Smooth muscle cell (in vitro differentiated cells): ENCODE results near the gene PAIP2. TPM values are rescaled to one million over a fixed set of nuclear protein-coding genes. Genes with fewer than 3 reads are reported as not detected.

ENCODE experiments used
- DNase-seq: peaks from one replicate; lab custom pipeline; 2025; ENCODE audit not compliant: unreplicated experiment; lab: John Stamatoyannopoulos, UW
- H2AFZ ChIP-seq: fragments of 200-600 bp; sonication (generic); 2 replicates; pipeline ENCODE4 v1.6.0; 2016; ENCODE audit warnings: antibody characterized with exemption, low read depth, mild to moderate bottlenecking
- H3F3A ChIP-seq: fragments of 200-600 bp; sonication (generic); 2 replicates; pipeline ENCODE4 v1.6.0; 2017; ENCODE audit warnings: antibody characterized with exemption, low read depth
- H3K27ac ChIP-seq: fragments of 200-600 bp; sonication (generic); 2 replicates; pipeline ENCODE4 v1.5.1; 2016; ENCODE audit warnings: low read depth, mild to moderate bottlenecking
- H3K27me3 ChIP-seq: fragments of 200-600 bp; sonication (generic); 2 replicates; pipeline ENCODE4 v1.6.1; 2016; ENCODE audit warnings: low read depth, mild to moderate bottlenecking
- H3K36me3 ChIP-seq: fragments of 200-600 bp; sonication (generic); 2 replicates; pipeline ENCODE4 v1.5.1; 2016; ENCODE audit warnings: low read depth
- H3K4me1 ChIP-seq: fragments of 200-600 bp; sonication (generic); 2 replicates; pipeline ENCODE4 v1.5.1; 2016; ENCODE audit warnings: low read depth
- H3K4me2 ChIP-seq: fragments of 200-600 bp; sonication (generic); 2 replicates; pipeline ENCODE4 v1.6.0; 2016; ENCODE audit warnings: mild to moderate bottlenecking
- H3K4me3 ChIP-seq: fragments of 200-600 bp; sonication (generic); 2 replicates; pipeline ENCODE4 v1.5.1; 2016; ENCODE audit warnings: mild to moderate bottlenecking
- H3K79me2 ChIP-seq: fragments of 200-600 bp; sonication (generic); 2 replicates; pipeline ENCODE4 v1.6.0; 2016; ENCODE audit warnings: low read depth, mild to moderate bottlenecking
- H3K9ac ChIP-seq: fragments of 200-600 bp; sonication (generic); 2 replicates; pipeline ENCODE4 v1.6.0; 2016; ENCODE audit warnings: low read depth
- H3K9me3 ChIP-seq: fragments of 200-600 bp; sonication (generic); replicated peaks from 2 replicates; pipeline ENCODE4 v1.5.1; 2016; ENCODE audit warnings: low read depth
- H4K20me1 ChIP-seq: fragments of 200-600 bp; sonication (generic); 2 replicates; pipeline ENCODE4 v1.6.0; 2016; ENCODE audit warnings: low read depth
- CTCF ChIP-seq: fragments of 200-600 bp; sonication (generic); IDR thresholded peaks from 2 replicates; pipeline ENCODE4 v1.5.1; 2017; ENCODE audit warnings: borderline replicate concordance, mild to moderate bottlenecking, antibody characterized with exemption; ENCODE audit not compliant: insufficient read depth, poor library complexity, severe bottlenecking
- WGBS: methylation state at CpG from one replicate; pipeline ENCODE4 v1.1.7; 2016; ENCODE audit warnings: low lambda C conversion rate; 5-methylcytosine and 5-hydroxymethylcytosine counted together
- polyA plus RNA-seq: library from polyadenylated mRNA; unstranded; fragments of >200 nt; fragmentation: Nextera tagmentation; extraction: Ambion mirVana; gene quantifications from 2 replicates; pipeline ENCODE4 v1.2.1, GENCODE V29; 2016
- total RNA-seq: library from RNA; depleted of rRNA; stranded (reverse); fragments of >200 nt; gene quantifications from 2 replicates; pipeline ENCODE4 v1.2.3, GENCODE V29; 2014

Gene PAIP2
- total and polyA plus RNA-seq, 2 experiments from 2014 or later: 98.1 to 123 TPM

GRCh38 chr5:139369181-139369580 lies 27.5 kb downstream of the PAIP2 start:
- Histone ChIP-seq H3K9me3 (no peaks in the 10 kb centered on the region), H3K27ac (no peak overlapping the region), H3K79me2 (peaks cover 8% of the 10 kb centered on the region), H3K36me3 (peaks cover 12% of the 10 kb centered on the region), H3K4me3 (no peak overlapping the region), H3F3A (no peaks in the 10 kb centered on the region), H4K20me1 (peaks cover 51% of the 10 kb centered on the region), H3K4me1 (no peaks in the 10 kb centered on the region), H2AFZ (no peak overlapping the region), H3K4me2 (no peak overlapping the region), H3K9ac (no peak overlapping the region), H3K27me3 (no peaks in the 10 kb centered on the region)
- DNase-seq: no peak
- no peak for TF ChIP-seq CTCF
- 97% methylated on average over 1 of the region's 1 CpG for WGBS

- peaks cover 27% of the 10 kb centered on the region for H4K20me1 ChIP-seq
- H3K9me3 ChIP-seq: no peaks in the 10 kb centered on the region
- no peaks in the 10 kb centered on the region for H3K27me3 ChIP-seq
- 92% methylated on average over 7 of the region's 7 CpGs for whole genome bisulfite sequencing
- DNase-seq: no peak
- peaks cover 3% of the 10 kb centered on the region for H3K79me2 ChIP-seq
- H3K27ac ChIP-seq: no peak overlapping the region
- H3F3A ChIP-seq: no peaks in the 10 kb centered on the region
- H3K36me3 ChIP-seq: peaks cover 2% of the 10 kb centered on the region
- H3K9ac ChIP-seq: no peak overlapping the region
- no peak for TF ChIP-seq CTCF
- no peak overlapping the region for H3K4me2 ChIP-seq
- no peak overlapping the region for H2AFZ ChIP-seq
- H3K4me1 ChIP-seq: no peaks in the 10 kb centered on the region
- H3K4me3 ChIP-seq: no peak overlapping the region
These were observed 30.1 kb downstream of the PAIP2 start for GRCh38 chr5:139371482-139372435.

GRCh38 chr5:139374909-139375308 lies 33.3 kb downstream of the PAIP2 start:
- no peak for DNase-seq
- H4K20me1 ChIP-seq: peaks cover 12% of the 10 kb centered on the region
- H3K9me3 ChIP-seq: no peaks in the 10 kb centered on the region
- H3F3A ChIP-seq: no peaks in the 10 kb centered on the region
- no peaks in the 10 kb centered on the region for H3K79me2 ChIP-seq
- WGBS: 96% methylated on average over 2 of the region's 2 CpGs
- H3K36me3 ChIP-seq: no peaks in the 10 kb centered on the region
- H3K9ac ChIP-seq: no peak overlapping the region
- H3K4me1 ChIP-seq: no peaks in the 10 kb centered on the region
- no peak overlapping the region for H2AFZ ChIP-seq
- H3K4me3 ChIP-seq: no peak overlapping the region
- H3K27ac ChIP-seq: no peak overlapping the region
- no peak for TF ChIP-seq CTCF
- no peak overlapping the region for H3K4me2 ChIP-seq
- H3K27me3 ChIP-seq: no peaks in the 10 kb centered on the region
